ENCODE results near the gene SOX15. TPM values are rescaled to one million over a fixed set of nuclear protein-coding genes. Genes with fewer than 3 reads are reported as not detected.
A peak's percentile ranks its signal among the peaks of the same experiment; 100 is the strongest.

SOX15 gene
- total RNA-seq, 1 donor from 2014 or later: 0.24 TPM

GRCh38 chr17:7577327-7578199 lies 12.3 kb downstream of the SOX15 start:
- no peak for DNase-seq
- no peaks in the 10 kb centered on the region for H3K27me3 Mint-ChIP-seq
- peaks cover 84% of the 10 kb centered on the region for H3K4me1 Mint-ChIP-seq
- TF ChIP-seq CTCF (IDR thresholded peaks at IDR 0.05): no peak
- peak overlapping the region; percentile 89 for H3K27ac Mint-ChIP-seq
- ChIA-PET CTCF (no interaction called here), POLR2A (interaction anchor here (0.7 to 6.8 kb wide), 4 partner anchors 8 to 110 kb away, joined by 3 to 57 read pairs (median 3); partner anchors contain the start of genes POLR2A, TP53 and WRAP53)
- intact Hi-C loops (cut with micrococcal nuclease): no loop called here
- H3K4me3 Mint-ChIP-seq: no peak overlapping the region
- H3K9me3 Mint-ChIP-seq: no peaks in the 10 kb centered on the region
- H3K36me3 Mint-ChIP-seq (ENCODE audit: low read depth): peaks cover 77% of the 10 kb centered on the region
- no peak for ATAC-seq (ENCODE audit: low read depth)

GRCh38 chr17:7576432-7576937 lies 13.4 kb downstream of the SOX15 start:
- no peak overlapping the region for H3K4me3 Mint-ChIP-seq
- POLR2A ChIA-PET: interaction anchor here (0.5 to 7.9 kb wide), 7 partner anchors 8 to 322 kb away, joined by 3 to 131 read pairs (median 7); partner anchors contain the start of genes MPDU1, POLR2A, TP53 and WRAP53
- H3K27me3 Mint-ChIP-seq: no peaks in the 10 kb centered on the region
- DNase-seq (no peak), ATAC-seq (ENCODE audit: low read depth) (no peak)
- peaks cover 84% of the 10 kb centered on the region for H3K36me3 Mint-ChIP-seq (ENCODE audit: low read depth)
- H3K9me3 Mint-ChIP-seq: no peaks in the 10 kb centered on the region
- peaks cover 82% of the 10 kb centered on the region for H3K4me1 Mint-ChIP-seq
- peak overlapping the region; percentile 20 for H3K27ac Mint-ChIP-seq
- CTCF ChIA-PET: interaction anchor here (1.3 kb wide), 1 partner anchor 13 kb away, joined by 4 read pairs; no protein-coding TSS in a partner anchor
- TF ChIP-seq CTCF (IDR thresholded peaks at IDR 0.05): no peak
- intact Hi-C loops (cut with micrococcal nuclease): no loop called here

- Mint-ChIP-seq H3K4me1 (peaks cover 80% of the 10 kb centered on the region), H3K4me3 (no peak overlapping the region), H3K9me3 (no peaks in the 10 kb centered on the region), H3K27me3 (no peaks in the 10 kb centered on the region), H3K36me3 (ENCODE audit: low read depth) (peaks cover 84% of the 10 kb centered on the region), H3K27ac (peak overlapping the region; percentile 41)
- POLR2A ChIA-PET: interaction anchor here (0.6 to 7.9 kb wide), 4 partner anchors 8 to 136 kb away, joined by 3 to 131 read pairs (median 34); partner anchors contain the start of genes MPDU1, TP53 and WRAP53
- CTCF ChIA-PET: interaction anchor here (1.3 kb wide), 1 partner anchor 13 kb away, joined by 4 read pairs; no protein-coding TSS in a partner anchor
- TF ChIP-seq CTCF (IDR thresholded peaks at IDR 0.05): no peak
- ATAC-seq (ENCODE audit: low read depth) (no peak), DNase-seq (no peak)
- intact Hi-C loops (cut with micrococcal nuclease): no loop called here
These were observed 13.9 kb downstream of the SOX15 start for GRCh38 chr17:7575959-7576358.

GRCh38 chr17:7575481-7575883 lies 14.4 kb downstream of the SOX15 start:
- peaks cover 84% of the 10 kb centered on the region for H3K36me3 Mint-ChIP-seq (ENCODE audit: low read depth)
- POLR2A ChIA-PET: interaction anchor here (4.7 to 7.9 kb wide), 3 partner anchors 9 to 112 kb away, joined by 24 to 131 read pairs (median 57); partner anchors contain the start of genes MPDU1, TP53 and WRAP53

More at GRCh38 chr17:7575481-7575883, 14.4 kb downstream of the SOX15 start:
- H3K4me3 Mint-ChIP-seq: peak overlapping the region; percentile 98
- CTCF ChIA-PET: interaction anchor here (0.7 kb wide), 1 partner anchor 14 kb away, joined by 3 read pairs; no protein-coding TSS in a partner anchor
- H3K27me3 Mint-ChIP-seq: no peaks in the 10 kb centered on the region
- no peak for TF ChIP-seq CTCF (IDR thresholded peaks at IDR 0.05)
- DNase-seq (no peak), ATAC-seq (ENCODE audit: low read depth) (no peak)
- intact Hi-C loops (cut with micrococcal nuclease): no loop called here
- peaks cover 75% of the 10 kb centered on the region for H3K4me1 Mint-ChIP-seq
- peak overlapping the region; percentile 41 for H3K27ac Mint-ChIP-seq
- no peaks in the 10 kb centered on the region for H3K9me3 Mint-ChIP-seq
